Mesodermal cell (in vitro differentiated cells): ENCODE data around the gene ZNRD2.
A peak's percentile ranks its signal among the peaks of the same experiment; 100 is the strongest.

Source experiments
- H3K27ac ChIP-seq: 2 replicates; pipeline ENCODE4 v1.7.0; 2013; ENCODE audit warnings: mild to moderate bottlenecking, low read depth, low read length, moderate library complexity; ENCODE audit not compliant: severe bottlenecking
- H3K36me3 ChIP-seq: 2 replicates; pipeline ENCODE4 v1.7.1; 2013; ENCODE audit warnings: mild to moderate bottlenecking, low read length, moderate library complexity; ENCODE audit not compliant: control insufficient read depth, insufficient read depth
- H3K4me1 ChIP-seq: one replicate; pipeline ENCODE4 v1.7.1; 2013; ENCODE audit warnings: mild to moderate bottlenecking, low read length; ENCODE audit not compliant: insufficient read depth, control insufficient read depth, poor library complexity, severe bottlenecking
- H3K4me3 ChIP-seq: 2 replicates; pipeline ENCODE4 v1.7.0; 2013; ENCODE audit warnings: low read length, control low read depth, mild to moderate bottlenecking; ENCODE audit not compliant: insufficient read depth, poor library complexity, severe bottlenecking; ENCODE audit errors: extremely low read depth
- H3K9me3 ChIP-seq: 2 replicates; pipeline ENCODE4 v1.7.1; 2013; ENCODE audit warnings: mild to moderate bottlenecking, low read length, moderate library complexity; ENCODE audit not compliant: control insufficient read depth
- WGBS, 2 experiments: methylation state at CpG; one replicate each; pipeline ENCODE4 v1.1.5; 2013; ENCODE audit warnings: missing lambda C conversion rate in 2 of 2; ENCODE audit not compliant: insufficient coverage in 2 of 2; 5-methylcytosine and 5-hydroxymethylcytosine counted together

ZNRD2 gene

GRCh38 chr11:65549096-65549495, 21.2 kb upstream of the ZNRD2 start:
- no peak overlapping the region for H3K4me3 ChIP-seq
- H3K36me3 ChIP-seq, result no peaks in the 10 kb centered on the region
- no peaks in the 10 kb centered on the region for H3K9me3 ChIP-seq
- peaks cover 6% of the 10 kb centered on the region for H3K4me1 ChIP-seq
- no peak overlapping the region for H3K27ac ChIP-seq
- 86 to 100% methylated on average over 1 of the region's 3 CpGs for WGBS, 2 experiments

GRCh38 chr11:65551572-65552387, 18.5 kb upstream of the ZNRD2 start:
- 65 to 67% methylated on average over 16 to 17 of the region's 17 CpGs for WGBS, 2 experiments
- Histone ChIP-seq H3K36me3 (no peaks in the 10 kb centered on the region), H3K4me1 (peaks cover 20% of the 10 kb centered on the region), H3K9me3 (no peaks in the 10 kb centered on the region), H3K27ac (no peak overlapping the region), H3K4me3 (no peak overlapping the region)

DNA sequence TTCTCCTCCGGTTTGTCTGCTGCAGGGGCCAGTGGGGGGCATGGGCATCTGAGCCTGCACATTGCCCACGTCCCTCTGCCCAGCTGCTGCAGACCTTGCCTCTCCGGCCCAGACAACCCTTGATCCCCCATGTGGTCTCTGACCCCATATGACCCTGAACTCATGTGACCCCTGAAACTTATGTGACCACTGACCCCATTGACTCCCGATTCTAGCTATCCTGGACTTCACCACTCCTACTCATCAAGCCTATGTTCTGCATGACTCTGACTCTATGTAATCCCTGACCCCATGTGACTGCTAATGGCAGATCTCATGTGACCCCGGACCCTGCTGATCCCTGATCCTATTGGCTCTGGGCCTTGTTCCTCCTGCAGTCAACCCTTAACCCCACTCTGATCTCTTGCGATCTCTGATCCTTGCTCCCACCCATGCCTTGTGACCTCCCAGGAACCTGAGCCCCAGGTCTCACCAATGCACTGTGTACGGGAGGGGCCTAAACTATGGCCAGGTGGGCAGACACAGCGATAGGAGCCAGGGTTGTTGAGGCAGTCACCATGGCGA, 17.8 kb upstream of the ZNRD2 start:
- 80 to 88% methylated on average over 6 to 9 of the region's 9 CpGs for WGBS, 2 experiments
- H3K4me3 ChIP-seq, result no peak overlapping the region
- no peak overlapping the region for H3K27ac ChIP-seq
- H3K4me1 ChIP-seq, result peaks cover 26% of the 10 kb centered on the region
- H3K9me3 ChIP-seq, result no peaks in the 10 kb centered on the region
- H3K36me3 ChIP-seq, result no peaks in the 10 kb centered on the region

DNA sequence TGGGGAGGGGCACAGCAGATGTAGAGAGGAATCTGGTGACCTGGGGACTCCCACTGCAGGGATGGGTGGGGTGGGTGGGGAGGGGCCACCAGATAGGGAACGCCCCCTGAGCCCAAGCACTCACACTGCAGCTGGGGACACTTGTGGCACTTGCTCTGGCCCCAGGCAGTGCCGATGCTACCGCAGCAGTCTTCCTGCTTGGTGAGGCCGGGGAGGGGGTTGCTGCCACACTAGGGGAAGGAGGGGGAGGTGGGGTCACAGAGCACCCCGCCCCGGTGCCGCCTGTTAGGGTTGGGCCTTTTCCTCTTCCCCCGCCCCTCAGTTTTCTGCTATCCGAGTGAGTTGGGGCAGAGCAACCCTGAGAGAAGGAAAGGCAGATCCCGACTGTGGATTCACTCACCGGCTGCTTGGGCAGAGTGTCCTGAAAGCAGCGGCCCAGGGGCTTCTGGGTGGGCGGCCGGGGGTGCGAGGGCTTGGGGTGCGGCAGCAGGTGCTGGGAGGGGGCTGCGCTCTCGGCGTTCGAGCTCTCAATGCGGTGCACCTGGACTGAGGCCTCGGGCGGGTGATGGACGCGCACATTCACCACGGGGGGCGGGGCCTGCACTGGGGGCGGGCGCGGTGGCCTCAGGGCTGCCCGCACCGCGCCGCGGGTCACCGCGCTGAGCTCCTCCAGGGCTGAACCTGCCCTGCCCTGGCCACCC, 16.8 kb upstream of the ZNRD2 start:
- Histone ChIP-seq H3K36me3 (no peaks in the 10 kb centered on the region), H3K27ac (no peak overlapping the region), H3K9me3 (no peaks in the 10 kb centered on the region), H3K4me1 (peaks cover 28% of the 10 kb centered on the region), H3K4me3 (no peak overlapping the region)
- WGBS, 2 experiments, result 23 to 37% methylated on average over 29 to 31 of the region's 37 CpGs

GRCh38 chr11:65554057-65554818, 16.0 kb upstream of the ZNRD2 start:
- H3K4me3 ChIP-seq, result no peak overlapping the region
- 87 to 90% methylated on average over 20 to 22 of the region's 27 CpGs for WGBS, 2 experiments
- H3K9me3 ChIP-seq, result no peaks in the 10 kb centered on the region
- H3K36me3 ChIP-seq, result no peaks in the 10 kb centered on the region
- H3K27ac ChIP-seq, result no peak overlapping the region
- H3K4me1 ChIP-seq, result peaks cover 35% of the 10 kb centered on the region

DNA sequence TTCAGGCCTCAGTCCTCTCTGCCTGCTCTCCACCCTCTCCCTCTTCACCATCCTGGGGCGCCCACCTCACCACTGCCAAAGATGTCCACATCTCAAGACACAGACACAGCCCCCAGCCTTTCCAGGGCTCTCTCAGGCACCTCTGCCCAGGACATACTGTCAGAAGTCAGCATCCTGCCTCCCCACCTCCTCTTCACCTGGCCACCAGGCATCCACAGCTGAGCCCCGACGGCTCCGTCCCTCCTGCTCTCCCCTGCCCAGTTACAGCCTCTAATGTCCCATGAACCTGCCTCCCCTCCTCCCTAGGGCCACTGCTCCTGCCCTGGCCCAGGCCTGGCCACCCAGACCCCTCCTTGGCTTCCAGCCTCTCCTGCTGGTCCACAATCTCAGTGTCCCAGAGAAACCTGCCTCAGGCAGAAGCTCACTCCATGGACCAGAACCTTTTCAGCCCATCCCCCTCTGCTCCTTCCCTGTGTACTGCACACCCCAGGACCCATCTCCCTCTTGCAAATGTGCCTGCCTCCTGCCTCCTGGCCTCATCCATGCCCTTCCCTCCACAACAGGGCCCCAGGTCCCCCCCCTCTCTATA, 15.3 kb upstream of the ZNRD2 start:
- Histone ChIP-seq H3K4me3 (no peak overlapping the region), H3K9me3 (no peaks in the 10 kb centered on the region), H3K36me3 (no peaks in the 10 kb centered on the region), H3K4me1 (peaks cover 42% of the 10 kb centered on the region), H3K27ac (no peak overlapping the region)
- WGBS, 2 experiments, result 84 to 98% methylated on average over 4 of the region's 4 CpGs

DNA sequence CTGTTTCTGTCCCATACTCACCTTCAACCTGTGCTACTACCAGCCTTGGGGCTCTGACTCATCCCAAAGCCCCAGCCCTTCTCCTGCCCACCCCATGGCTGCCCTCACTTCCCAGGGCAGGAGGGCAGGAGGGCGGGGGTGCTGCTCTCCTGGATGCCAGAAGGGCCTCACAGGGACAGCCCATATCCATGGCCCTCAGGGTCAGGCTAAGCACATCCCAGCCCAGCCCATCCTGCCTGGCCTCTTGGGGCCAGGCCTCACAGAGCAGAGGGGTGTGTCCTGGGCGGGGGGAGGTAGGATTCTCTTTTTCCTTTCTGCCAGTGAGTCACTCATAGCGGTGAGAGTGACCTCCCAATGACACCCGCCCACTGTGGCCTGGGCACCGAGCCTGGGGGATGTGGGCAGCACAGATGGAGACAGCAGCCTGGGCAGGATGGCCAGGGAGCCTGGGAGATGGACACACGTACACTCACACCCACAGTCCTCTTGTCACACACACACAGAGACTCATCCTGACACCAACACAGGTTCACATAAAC, 14.5 kb upstream of the ZNRD2 start:
- no peaks in the 10 kb centered on the region for H3K9me3 ChIP-seq
- H3K27ac ChIP-seq, result no peak overlapping the region
- peaks cover 50% of the 10 kb centered on the region for H3K4me1 ChIP-seq
- 71 to 90% methylated on average over 3 to 4 of the region's 6 CpGs for WGBS, 2 experiments
- no peak overlapping the region for H3K4me3 ChIP-seq
- no peaks in the 10 kb centered on the region for H3K36me3 ChIP-seq

- Histone ChIP-seq H3K4me1 (peaks cover 59% of the 10 kb centered on the region), H3K36me3 (no peaks in the 10 kb centered on the region), H3K4me3 (peak overlapping the region; percentile 24), H3K27ac (no peak overlapping the region), H3K9me3 (no peaks in the 10 kb centered on the region)
- WGBS, 2 experiments, result 88 to 92% methylated on average over 11 of the region's 12 CpGs
Observed at GRCh38 chr11:65556470-65557279, 13.6 kb upstream of the ZNRD2 start.

DNA sequence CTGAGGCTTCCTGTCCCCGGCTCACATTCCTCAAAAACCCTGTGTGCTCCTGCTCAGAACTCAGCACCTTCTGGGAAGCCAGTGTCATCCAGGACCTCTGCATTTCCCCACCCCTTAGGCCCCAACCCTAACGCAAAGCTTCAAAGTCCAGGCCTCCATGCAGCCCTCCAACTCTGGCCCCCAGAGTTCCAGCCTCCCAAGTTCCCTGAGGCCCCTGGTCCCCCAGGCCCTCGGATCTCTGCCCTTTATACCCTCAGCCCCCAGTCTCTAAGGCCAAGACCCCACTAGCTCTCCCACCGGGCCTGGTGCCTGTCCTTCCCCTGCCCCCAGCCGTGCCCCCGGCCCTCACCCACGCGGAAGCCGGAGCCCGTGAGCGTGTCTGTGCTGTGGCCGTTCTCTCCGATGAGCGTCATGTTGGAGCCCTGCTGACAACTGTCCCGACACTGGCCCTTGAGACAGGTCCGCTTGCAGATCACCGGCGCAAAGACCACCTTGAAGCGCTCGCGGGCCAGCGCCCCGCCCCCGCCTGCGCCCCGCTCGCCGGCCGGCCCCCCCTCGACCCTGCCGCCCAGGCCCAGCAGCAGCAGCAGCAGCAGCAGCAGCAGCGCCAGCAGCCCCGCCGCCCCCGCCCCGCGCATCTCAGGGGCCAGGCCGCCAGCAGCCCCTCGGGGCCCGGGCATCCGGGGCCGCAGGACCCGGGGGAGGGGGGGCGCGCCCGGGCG, 12.8 kb upstream of the ZNRD2 start:
- peaks cover 59% of the 10 kb centered on the region for H3K4me1 ChIP-seq
- no peaks in the 10 kb centered on the region for H3K36me3 ChIP-seq
- no peaks in the 10 kb centered on the region for H3K9me3 ChIP-seq
- peak overlapping the region; percentile 10 for H3K27ac ChIP-seq
- peak overlapping the region; percentile 44 for H3K4me3 ChIP-seq
- 9 to 18% methylated on average over 25 to 35 of the region's 47 CpGs for WGBS, 2 experiments
